Fibroblast of the aortic adventitia (primary cell): ENCODE measurements around the gene SLCO3A1. TPM values are rescaled to one million over a fixed set of nuclear protein-coding genes. Genes with fewer than 3 reads are reported as not detected.

ENCODE experiments used
- DNase-seq: peaks from one replicate; pipeline ENCODE4 v3.0.0-alpha.2; 2010; ENCODE audit warnings: low read depth
- H3K4me3 ChIP-seq: 2 replicates; pipeline ENCODE4 v1.5.1; 2011; ENCODE audit warnings: low read depth, mild to moderate bottlenecking, control low read depth, low read length, moderate library complexity
- total RNA-seq: library from RNA; depleted of rRNA; stranded (reverse); fragments of >200 nt; gene quantifications from 2 replicates; pipeline ENCODE4 v1.2.3, GENCODE V29; 2012; ENCODE audit warnings: low replicate concordance
- TF ChIP-seq, protein P1 (sequence below): IDR thresholded peaks from 2 replicates; pipeline ENCODE4 v1.5.1; 2011; ENCODE audit warnings: mild to moderate bottlenecking, low read length, control low read depth, inconsistent platforms; ENCODE audit not compliant: insufficient read depth

Gene SLCO3A1
- 8.9 and 11.1 TPM in 2 replicates for total RNA-seq

DNA sequence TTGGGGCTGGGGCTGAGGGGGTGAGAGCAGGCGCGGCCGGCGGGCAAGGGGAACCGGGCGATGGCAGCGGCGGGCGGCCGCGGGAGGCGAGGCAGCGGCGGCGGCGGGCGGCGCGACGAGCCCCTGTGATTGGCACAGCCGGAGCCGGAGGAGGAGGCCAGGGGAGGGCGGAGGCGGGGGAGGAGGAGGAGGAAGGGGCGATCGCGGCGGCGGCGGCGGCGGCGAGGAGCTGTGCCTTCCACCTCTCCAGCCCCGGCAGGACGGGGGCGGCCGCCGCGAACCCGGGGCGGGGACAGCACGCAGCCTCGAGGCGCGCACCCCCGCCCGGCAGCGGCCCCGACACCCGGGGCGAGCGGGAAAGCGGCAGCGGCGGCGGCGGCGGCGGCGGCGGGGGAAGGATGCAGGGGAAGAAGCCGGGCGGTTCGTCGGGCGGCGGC, at the start of gene SLCO3A1:
TSS of gene SLCO3A1 (plus strand) at position 198 of the 437 bp plus-strand sequence.
- TF ChIP-seq, protein P1, sequence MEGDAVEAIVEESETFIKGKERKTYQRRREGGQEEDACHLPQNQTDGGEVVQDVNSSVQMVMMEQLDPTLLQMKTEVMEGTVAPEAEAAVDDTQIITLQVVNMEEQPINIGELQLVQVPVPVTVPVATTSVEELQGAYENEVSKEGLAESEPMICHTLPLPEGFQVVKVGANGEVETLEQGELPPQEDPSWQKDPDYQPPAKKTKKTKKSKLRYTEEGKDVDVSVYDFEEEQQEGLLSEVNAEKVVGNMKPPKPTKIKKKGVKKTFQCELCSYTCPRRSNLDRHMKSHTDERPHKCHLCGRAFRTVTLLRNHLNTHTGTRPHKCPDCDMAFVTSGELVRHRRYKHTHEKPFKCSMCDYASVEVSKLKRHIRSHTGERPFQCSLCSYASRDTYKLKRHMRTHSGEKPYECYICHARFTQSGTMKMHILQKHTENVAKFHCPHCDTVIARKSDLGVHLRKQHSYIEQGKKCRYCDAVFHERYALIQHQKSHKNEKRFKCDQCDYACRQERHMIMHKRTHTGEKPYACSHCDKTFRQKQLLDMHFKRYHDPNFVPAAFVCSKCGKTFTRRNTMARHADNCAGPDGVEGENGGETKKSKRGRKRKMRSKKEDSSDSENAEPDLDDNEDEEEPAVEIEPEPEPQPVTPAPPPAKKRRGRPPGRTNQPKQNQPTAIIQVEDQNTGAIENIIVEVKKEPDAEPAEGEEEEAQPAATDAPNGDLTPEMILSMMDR = no peak
- peak; percentile 45 for DNase-seq
- peak within 1 kb of the TSS; percentile 80 for H3K4me3 ChIP-seq

DNA sequence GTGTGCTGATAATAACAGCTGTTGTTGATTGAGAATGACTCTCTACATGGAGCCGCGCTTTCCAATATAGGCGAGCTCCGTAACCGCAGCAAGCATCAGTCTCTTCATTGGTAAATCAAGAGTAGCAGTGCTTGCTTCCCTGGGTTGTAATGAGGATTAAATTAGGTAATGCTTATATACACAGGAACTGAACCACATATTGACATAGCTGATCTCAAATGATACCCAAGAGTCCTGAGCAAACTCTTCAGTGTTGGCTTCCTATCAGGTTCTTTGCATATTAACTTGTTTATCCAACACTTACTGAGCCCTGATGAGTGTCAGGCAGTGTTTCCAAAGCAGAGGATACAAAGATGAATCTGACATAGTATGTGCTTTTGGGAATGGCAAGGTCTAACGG, 46.4 kb upstream of the SLCO3A1 start:
- TF ChIP-seq, protein P1 = no peak
- no peak for DNase-seq
- H3K4me3 ChIP-seq = no peak overlapping the region

DNA sequence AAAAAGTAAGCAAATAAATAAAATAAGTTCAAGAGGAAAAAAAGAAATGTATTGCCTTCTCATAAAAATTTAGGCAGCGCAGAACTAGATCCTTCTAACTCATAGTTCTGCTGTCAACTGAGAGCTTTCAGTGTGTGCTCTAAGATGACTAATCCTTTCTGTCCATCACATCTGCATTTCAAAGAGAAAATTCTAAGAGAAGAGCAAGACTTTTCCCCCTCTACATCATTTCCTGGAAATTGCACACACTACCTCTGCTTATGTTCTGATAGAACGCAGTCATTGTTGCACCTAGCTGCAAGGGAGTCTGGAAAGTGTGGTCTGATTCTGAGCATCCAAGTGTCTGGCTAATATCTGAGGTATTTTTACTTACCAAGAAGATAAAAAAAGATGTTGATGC, 39.6 kb upstream of the SLCO3A1 start:
- no peak for DNase-seq
- TF ChIP-seq, protein P1 = no peak
- H3K4me3 ChIP-seq = no peak overlapping the region

DNA sequence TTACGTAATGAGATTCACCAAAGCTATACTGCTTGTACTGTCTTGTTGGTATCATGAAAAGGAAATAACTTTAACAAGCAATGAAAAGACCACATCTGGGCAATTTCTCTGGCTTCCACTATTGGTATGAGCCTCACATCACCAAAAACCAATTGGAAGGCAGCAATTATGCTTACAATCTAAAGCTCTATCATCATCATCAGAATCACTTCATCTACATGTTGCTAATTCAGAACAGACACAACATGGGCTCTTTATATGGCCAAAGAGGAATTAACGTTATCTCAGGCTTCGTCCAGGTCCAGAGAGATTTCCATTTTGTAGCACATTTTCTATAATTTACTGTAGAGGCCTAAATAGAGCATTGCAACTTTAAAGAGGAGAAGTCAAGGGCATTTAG, 36.6 kb upstream of the SLCO3A1 start:
- DNase-seq = no peak
- TF ChIP-seq, protein P1 = no peak
- no peak overlapping the region for H3K4me3 ChIP-seq

DNA sequence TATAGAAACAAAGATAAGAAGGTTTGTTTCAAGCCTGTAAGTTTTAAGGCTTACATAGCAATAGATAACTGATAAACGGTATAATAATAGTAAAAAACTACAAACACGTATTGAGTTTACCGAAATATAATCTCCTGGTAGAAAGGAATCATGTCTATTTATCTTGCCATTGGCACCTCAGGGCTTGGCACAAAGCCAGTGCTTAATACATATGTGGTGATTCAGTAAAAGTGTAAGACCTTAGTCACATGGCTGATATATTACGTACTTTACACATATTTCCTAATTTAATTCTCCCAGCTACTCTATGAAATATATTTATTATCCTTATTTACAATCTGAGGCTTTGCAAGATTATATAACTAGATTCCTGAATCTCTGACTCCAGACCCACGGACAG, 32.0 kb upstream of the SLCO3A1 start:
- H3K4me3 ChIP-seq = no peak overlapping the region
- DNase-seq = no peak
- TF ChIP-seq, protein P1 = no peak

DNA sequence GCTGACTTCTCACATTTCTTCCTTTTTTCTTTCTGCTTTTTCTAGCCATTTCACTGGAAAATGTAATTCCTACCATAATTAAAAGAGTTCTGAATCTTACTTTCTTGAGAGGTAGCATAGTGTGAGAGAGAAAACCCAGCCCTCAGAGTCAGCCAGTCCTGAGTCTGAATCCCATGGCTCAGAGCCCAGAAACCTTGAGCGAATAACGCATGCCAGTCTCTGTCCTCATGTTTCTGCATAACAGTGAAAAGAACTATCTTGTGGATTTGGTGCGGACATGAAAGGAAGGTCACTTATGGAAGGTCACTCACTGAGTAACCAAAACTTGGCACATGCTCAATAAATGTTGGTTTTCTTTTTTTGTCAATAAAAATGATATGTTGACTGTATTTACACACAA, 29.3 kb upstream of the SLCO3A1 start:
- DNase-seq = no peak
- H3K4me3 ChIP-seq = no peak overlapping the region
- TF ChIP-seq, protein P1 = no peak

DNA sequence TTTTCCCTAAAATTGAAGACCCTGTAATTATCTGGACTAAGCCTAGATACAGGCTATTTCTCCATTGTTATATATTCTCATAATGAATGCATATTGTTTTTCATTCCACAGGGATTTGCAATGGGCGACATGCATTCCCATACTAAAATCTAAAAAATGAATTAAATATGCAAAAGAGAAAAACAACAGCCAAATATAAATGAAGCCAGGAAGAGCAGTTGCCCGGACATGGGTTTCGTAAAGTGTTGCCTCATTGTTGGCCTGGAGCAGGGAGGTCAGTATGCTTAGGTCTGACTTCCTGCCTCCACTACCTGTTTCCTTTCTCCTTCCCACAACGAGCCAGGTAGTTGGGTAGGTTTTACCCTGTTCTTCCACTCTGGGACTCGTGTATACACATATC, 27.1 kb upstream of the SLCO3A1 start:
- TF ChIP-seq, protein P1 = no peak
- H3K4me3 ChIP-seq = no peak overlapping the region
- DNase-seq = no peak
